ENCODE measurements around the gene COPG2. TPM values are rescaled to one million over a fixed set of nuclear protein-coding genes. Genes with fewer than 3 reads are reported as not detected.

COPG2 gene
- total RNA-seq, 1 experiment from 2014 or later = 17.6 TPM

GRCh38 chr7:130559184-130559583, 109.4 kb downstream of the COPG2 start:
- H3K9me3 ChIP-seq (ENCODE audit: low read depth, low read length, poor library complexity, severe bottlenecking) = no peaks in the 10 kb centered on the region
- no peaks in the 10 kb centered on the region for H3K4me1 ChIP-seq (ENCODE audit: insufficient read depth, low read length, poor library complexity, severe bottlenecking)
- ChIA-PET CTCF (no interaction called here), POLR2A (ENCODE audit: low non-redundant PET) (no interaction called here)
- no peaks in the 10 kb centered on the region for H3K36me3 ChIP-seq (ENCODE audit: insufficient read depth, low read length, poor library complexity, severe bottlenecking)
- no peaks in the 10 kb centered on the region for H3K27me3 ChIP-seq (replicated peaks; ENCODE audit: insufficient read depth, low read depth, low read length, poor library complexity)
- H3K4me3 ChIP-seq (ENCODE audit: low read depth, low read length, poor library complexity, severe bottlenecking) = no peak overlapping the region
- TF ChIP-seq CTCF (conservative IDR thresholded peaks at IDR 0.05; ENCODE audit: low read depth, low read length) (no peak), EZH2 (IDR thresholded peaks at IDR 0.05; ENCODE audit: borderline replicate concordance, low read depth, low read length, poor library complexity, severe bottlenecking) (no peak)
- intact Hi-C loops (cut with micrococcal nuclease; ENCODE audit: unreplicated experiment) = no loop called here
- H3K27ac ChIP-seq (ENCODE audit: low read depth, low read length, poor library complexity, severe bottlenecking) = no peak overlapping the region
- no peak for DNase-seq (ENCODE audit: low spot score)
- BruUV-seq (replicated peaks) = no TSS peak

- Histone ChIP-seq H3K9me3 (ENCODE audit: low read depth, low read length, poor library complexity, severe bottlenecking) (no peaks in the 10 kb centered on the region), H3K27ac (ENCODE audit: low read depth, low read length, poor library complexity, severe bottlenecking) (no peak overlapping the region), H3K4me3 (ENCODE audit: low read depth, low read length, poor library complexity, severe bottlenecking) (no peak overlapping the region), H3K27me3 (replicated peaks; ENCODE audit: insufficient read depth, low read depth, low read length, poor library complexity) (no peaks in the 10 kb centered on the region), H3K36me3 (ENCODE audit: insufficient read depth, low read length, poor library complexity, severe bottlenecking) (no peaks in the 10 kb centered on the region), H3K4me1 (ENCODE audit: insufficient read depth, low read length, poor library complexity, severe bottlenecking) (no peaks in the 10 kb centered on the region)
- ChIA-PET POLR2A (ENCODE audit: low non-redundant PET) (no interaction called here), CTCF (no interaction called here)
- no TSS peak for BruUV-seq (replicated peaks)
- intact Hi-C loops (cut with micrococcal nuclease; ENCODE audit: unreplicated experiment) = no loop called here
- no peak for DNase-seq (ENCODE audit: low spot score)
- TF ChIP-seq EZH2 (IDR thresholded peaks at IDR 0.05; ENCODE audit: borderline replicate concordance, low read depth, low read length, poor library complexity, severe bottlenecking) = no peak
- TF ChIP-seq CTCF (conservative IDR thresholded peaks at IDR 0.05; ENCODE audit: low read depth, low read length) = no peak
Observed at GRCh38 chr7:130554481-130554880, 114.1 kb downstream of the COPG2 start.

- no peak overlapping the region for H3K27ac ChIP-seq (ENCODE audit: low read depth, low read length, poor library complexity, severe bottlenecking)
- BruUV-seq (replicated peaks) = no TSS peak
- ChIA-PET CTCF (no interaction called here), POLR2A (ENCODE audit: low non-redundant PET) (interaction anchor here (0.7 kb wide), 1 partner anchor 448 kb away, joined by 13 read pairs; no protein-coding TSS in a partner anchor)
- DNase-seq (ENCODE audit: low spot score) = no peak
- no peak for TF ChIP-seq EZH2 (IDR thresholded peaks at IDR 0.05; ENCODE audit: borderline replicate concordance, low read depth, low read length, poor library complexity, severe bottlenecking)
- TF ChIP-seq CTCF (conservative IDR thresholded peaks at IDR 0.05; ENCODE audit: low read depth, low read length) = no peak
- no peaks in the 10 kb centered on the region for H3K36me3 ChIP-seq (ENCODE audit: insufficient read depth, low read length, poor library complexity, severe bottlenecking)
- no peaks in the 10 kb centered on the region for H3K9me3 ChIP-seq (ENCODE audit: low read depth, low read length, poor library complexity, severe bottlenecking)
- H3K4me3 ChIP-seq (ENCODE audit: low read depth, low read length, poor library complexity, severe bottlenecking) = no peak overlapping the region
- H3K4me1 ChIP-seq (ENCODE audit: insufficient read depth, low read length, poor library complexity, severe bottlenecking) = no peaks in the 10 kb centered on the region
- no peaks in the 10 kb centered on the region for H3K27me3 ChIP-seq (replicated peaks; ENCODE audit: insufficient read depth, low read depth, low read length, poor library complexity)
- intact Hi-C loops (cut with micrococcal nuclease; ENCODE audit: unreplicated experiment) = no loop called here
Observed at GRCh38 chr7:130553398-130554029, 115.0 kb downstream of the COPG2 start.
